Fibroblast of pulmonary artery (primary cell): ENCODE measurements around the gene PARP15.
"Not testable (repeated sequence)": the region's sequence is repeated elsewhere in the genome, so short reads cannot be mapped to it uniquely, and the experiment has no call there.

ENCODE experiments used
- DNase-seq: peaks from one replicate; pipeline ENCODE4 v3.0.0-alpha.2; 2010; ENCODE audit warnings: low read depth
- H3K4me3 ChIP-seq: replicated peaks from 2 replicates; pipeline ENCODE4 v1.5.1; 2011; ENCODE audit warnings: low read depth, mild to moderate bottlenecking, control low read depth, low read length, moderate library complexity
- TF ChIP-seq, protein P1 (sequence below): IDR thresholded peaks from 2 replicates; pipeline ENCODE4 v1.5.1; 2011; ENCODE audit warnings: mild to moderate bottlenecking, control low read depth, low read length, inconsistent platforms; ENCODE audit errors: missing control alignments

The PARP15 gene

GRCh38 chr3:122680475-122681283 lies 103.2 kb downstream of the PARP15 start, which contains the start of gene PARP14:
Gene PARP14 (plus strand): TSS chr3:122680839. CDS start chr3:122680884, 45 bp downstream.
- DNase-seq: peak; percentile 73
- TF ChIP-seq, protein P1, sequence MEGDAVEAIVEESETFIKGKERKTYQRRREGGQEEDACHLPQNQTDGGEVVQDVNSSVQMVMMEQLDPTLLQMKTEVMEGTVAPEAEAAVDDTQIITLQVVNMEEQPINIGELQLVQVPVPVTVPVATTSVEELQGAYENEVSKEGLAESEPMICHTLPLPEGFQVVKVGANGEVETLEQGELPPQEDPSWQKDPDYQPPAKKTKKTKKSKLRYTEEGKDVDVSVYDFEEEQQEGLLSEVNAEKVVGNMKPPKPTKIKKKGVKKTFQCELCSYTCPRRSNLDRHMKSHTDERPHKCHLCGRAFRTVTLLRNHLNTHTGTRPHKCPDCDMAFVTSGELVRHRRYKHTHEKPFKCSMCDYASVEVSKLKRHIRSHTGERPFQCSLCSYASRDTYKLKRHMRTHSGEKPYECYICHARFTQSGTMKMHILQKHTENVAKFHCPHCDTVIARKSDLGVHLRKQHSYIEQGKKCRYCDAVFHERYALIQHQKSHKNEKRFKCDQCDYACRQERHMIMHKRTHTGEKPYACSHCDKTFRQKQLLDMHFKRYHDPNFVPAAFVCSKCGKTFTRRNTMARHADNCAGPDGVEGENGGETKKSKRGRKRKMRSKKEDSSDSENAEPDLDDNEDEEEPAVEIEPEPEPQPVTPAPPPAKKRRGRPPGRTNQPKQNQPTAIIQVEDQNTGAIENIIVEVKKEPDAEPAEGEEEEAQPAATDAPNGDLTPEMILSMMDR: no peak
- H3K4me3 ChIP-seq: peak within 1 kb of the TSS; percentile 82

DNA sequence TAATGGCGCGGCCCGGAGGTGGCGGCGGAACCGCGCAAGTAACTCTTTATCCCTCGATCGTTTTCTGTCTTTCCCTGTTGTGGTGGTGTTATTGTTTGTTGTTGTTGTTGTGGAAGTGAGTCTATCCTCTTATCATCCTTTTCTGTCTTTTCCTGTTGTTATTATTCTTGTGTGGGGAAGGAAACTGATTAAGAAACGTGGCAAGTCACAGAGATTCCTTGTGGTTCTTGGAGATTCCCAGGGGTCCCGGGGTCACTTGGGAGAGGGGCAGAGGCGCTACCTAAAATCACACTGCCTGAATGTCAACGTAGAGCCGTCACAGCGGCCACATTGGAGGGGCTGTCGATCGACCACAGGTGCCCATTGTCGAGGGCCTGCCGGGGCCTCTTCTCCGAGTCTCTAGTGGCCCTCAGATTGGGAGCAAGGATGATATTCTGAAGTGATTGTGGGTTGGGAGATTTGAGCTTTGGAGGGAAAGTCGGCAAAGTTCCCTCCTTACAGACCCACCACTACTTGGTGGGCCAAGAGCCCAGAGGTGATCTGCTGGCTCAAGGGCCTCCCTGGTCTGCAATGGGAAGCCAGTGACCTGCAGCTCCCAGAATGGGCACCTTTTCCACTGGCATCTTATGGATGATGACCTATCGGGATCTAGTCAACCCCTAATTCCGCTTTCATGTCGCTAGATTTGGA lies 104.0 kb downstream of the PARP15 start:
- H3K4me3 ChIP-seq: peak overlapping the region; percentile 82
- TF ChIP-seq, protein P1: no peak
- peak; percentile 5 for DNase-seq

GRCh38 chr3:122681974-122682409 lies 104.5 kb downstream of the PARP15 start:
- H3K4me3 ChIP-seq: peak overlapping the region; percentile 82
- TF ChIP-seq, protein P1: no peak
- no peak for DNase-seq

- DNase-seq, H3K4me3 ChIP-seq: not testable (repeated sequence)
Observed at GRCh38 chr3:122682778-122683411, 105.4 kb downstream of the PARP15 start.

- TF ChIP-seq, protein P1: no peak
- DNase-seq: no peak
- H3K4me3 ChIP-seq: no peak overlapping the region
Observed at GRCh38 chr3:122687298-122687697, 109.8 kb downstream of the PARP15 start.
